AG09309 (cell line): Measurements from ENCODE around the gene LOXL1.
"Not testable (repeated sequence)": the region's sequence is repeated elsewhere in the genome, so short reads cannot be mapped to it uniquely, and the experiment has no call there.

ENCODE experiments used
- DNase-seq: peaks from one replicate; pipeline ENCODE4 v3.0.0-alpha.2; 2010; ENCODE audit warnings: low read depth
- H3K4me3 ChIP-seq: 2 replicates; pipeline ENCODE4 v1.5.1; 2011; ENCODE audit warnings: mild to moderate bottlenecking, low read depth, low read length, moderate library complexity; ENCODE audit not compliant: control insufficient read depth
- TF ChIP-seq, protein P1 (sequence below): IDR thresholded peaks from 2 replicates; pipeline ENCODE4 v1.5.1; 2011; ENCODE audit warnings: mild to moderate bottlenecking, low read depth, low read length, inconsistent platforms; ENCODE audit not compliant: insufficient read depth, control insufficient read depth; ENCODE audit errors: missing control alignments

The LOXL1 gene

GRCh38 chr15:73957785-73958184 is 31.5 kb downstream of the LOXL1 start:
- no peak for DNase-seq
- no peak overlapping the region for H3K4me3 ChIP-seq
- TF ChIP-seq, protein P1, sequence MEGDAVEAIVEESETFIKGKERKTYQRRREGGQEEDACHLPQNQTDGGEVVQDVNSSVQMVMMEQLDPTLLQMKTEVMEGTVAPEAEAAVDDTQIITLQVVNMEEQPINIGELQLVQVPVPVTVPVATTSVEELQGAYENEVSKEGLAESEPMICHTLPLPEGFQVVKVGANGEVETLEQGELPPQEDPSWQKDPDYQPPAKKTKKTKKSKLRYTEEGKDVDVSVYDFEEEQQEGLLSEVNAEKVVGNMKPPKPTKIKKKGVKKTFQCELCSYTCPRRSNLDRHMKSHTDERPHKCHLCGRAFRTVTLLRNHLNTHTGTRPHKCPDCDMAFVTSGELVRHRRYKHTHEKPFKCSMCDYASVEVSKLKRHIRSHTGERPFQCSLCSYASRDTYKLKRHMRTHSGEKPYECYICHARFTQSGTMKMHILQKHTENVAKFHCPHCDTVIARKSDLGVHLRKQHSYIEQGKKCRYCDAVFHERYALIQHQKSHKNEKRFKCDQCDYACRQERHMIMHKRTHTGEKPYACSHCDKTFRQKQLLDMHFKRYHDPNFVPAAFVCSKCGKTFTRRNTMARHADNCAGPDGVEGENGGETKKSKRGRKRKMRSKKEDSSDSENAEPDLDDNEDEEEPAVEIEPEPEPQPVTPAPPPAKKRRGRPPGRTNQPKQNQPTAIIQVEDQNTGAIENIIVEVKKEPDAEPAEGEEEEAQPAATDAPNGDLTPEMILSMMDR, result no peak

GRCh38 chr15:73959012-73959581 is 32.8 kb downstream of the LOXL1 start:
- DNase-seq, result no peak
- no peak overlapping the region for H3K4me3 ChIP-seq
- TF ChIP-seq, protein P1, result no peak

- TF ChIP-seq, protein P1, result no peak
- no peak for DNase-seq
- no peak overlapping the region for H3K4me3 ChIP-seq
These were observed 33.5 kb downstream of the LOXL1 start for GRCh38 chr15:73959801-73960200.

- not testable (repeated sequence) for DNase-seq, H3K4me3 ChIP-seq
These were observed 34.3 kb downstream of the LOXL1 start for GRCh38 chr15:73960472-73961070.

- no peak for DNase-seq
These were observed 36.2 kb downstream of the LOXL1 start for GRCh38 chr15:73962433-73962832.

GRCh38 chr15:73964736-73965093 is 38.5 kb downstream of the LOXL1 start:
- no peak overlapping the region for H3K4me3 ChIP-seq
- DNase-seq, result no peak
- TF ChIP-seq, protein P1, result peak; percentile 98

More at GRCh38 chr15:73962433-73962832, 36.2 kb downstream of the LOXL1 start:
- H3K4me3 ChIP-seq, result no peak overlapping the region
- TF ChIP-seq, protein P1, result no peak

GRCh38 chr15:73965094-73965757 is 39.0 kb downstream of the LOXL1 start:
- no peak overlapping the region for H3K4me3 ChIP-seq

More at GRCh38 chr15:73965094-73965757, 39.0 kb downstream of the LOXL1 start:
- TF ChIP-seq, protein P1, result no peak
- no peak for DNase-seq
